GM18873 (cell line): ENCODE results near the gene ST6GALNAC5.

Experiments
- ATAC-seq: cut with Tn5 transposase; IDR thresholded peaks from one replicate; pipeline ENCODE4 v1.9.1; 2021; ENCODE audit warnings: mild to moderate bottlenecking, moderate library complexity, moderate number of reproducible peaks; ENCODE audit not compliant: unreplicated experiment, low FRiP score

The ST6GALNAC5 gene

DNA sequence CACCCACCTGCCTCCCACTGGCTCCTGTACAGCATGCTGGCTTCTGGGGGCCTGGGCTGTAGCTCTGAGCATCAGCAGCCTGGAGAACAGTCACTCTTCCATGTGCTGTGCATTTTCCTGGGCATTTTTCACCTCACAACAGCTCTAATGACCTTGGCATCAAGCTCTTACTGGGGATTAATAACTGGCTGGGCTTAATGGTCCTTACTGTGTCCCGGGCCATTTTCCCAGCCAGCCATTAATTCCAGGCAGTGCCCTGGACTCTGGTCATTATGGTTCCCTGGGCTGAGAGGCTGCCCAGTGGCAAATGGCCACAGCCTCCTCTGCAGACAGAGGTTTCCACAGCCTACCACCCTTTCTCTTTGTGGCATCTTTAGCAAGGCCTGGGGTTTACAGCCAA, 171.8 kb downstream of the ST6GALNAC5 start:
- no peak for ATAC-seq

DNA sequence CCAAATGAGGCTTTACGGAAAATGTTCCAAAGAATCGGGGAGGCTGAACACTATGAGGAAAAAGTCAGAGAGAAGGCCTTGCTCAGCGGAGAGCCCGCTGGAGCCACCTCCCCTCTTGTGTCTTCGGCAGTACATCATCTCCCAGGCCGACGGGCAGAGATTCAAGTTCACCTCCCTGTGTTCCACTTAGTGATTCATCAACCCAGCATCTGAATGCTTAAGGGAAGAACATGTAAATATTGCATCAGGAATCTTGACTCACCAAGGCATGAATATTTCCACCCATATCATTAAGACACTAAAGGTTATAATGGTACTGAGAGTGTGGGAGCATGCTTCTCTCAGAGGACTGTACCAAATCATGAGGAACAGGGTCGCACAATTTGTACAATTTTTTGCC, 172.5 kb downstream of the ST6GALNAC5 start:
- ATAC-seq, result no peak

DNA sequence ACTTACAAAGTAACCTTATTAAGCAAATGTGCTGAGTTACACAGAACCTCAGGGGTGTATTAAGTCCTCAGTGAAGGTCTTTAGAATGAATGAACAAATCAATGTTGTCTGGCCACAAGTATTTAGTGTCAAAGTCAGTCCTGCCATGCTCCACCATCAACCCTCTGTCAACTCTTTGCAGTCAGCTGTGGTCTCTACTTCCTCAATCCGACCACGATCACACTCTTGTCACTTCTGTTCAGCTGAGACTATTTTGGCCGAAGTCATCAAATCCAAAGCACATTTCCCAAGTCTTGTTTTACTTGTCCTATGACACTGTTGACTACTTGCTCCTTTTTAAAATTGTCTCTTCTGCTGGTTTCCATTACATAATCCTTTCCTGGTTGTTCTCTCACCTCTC, 173.5 kb downstream of the ST6GALNAC5 start:
- no peak for ATAC-seq

DNA sequence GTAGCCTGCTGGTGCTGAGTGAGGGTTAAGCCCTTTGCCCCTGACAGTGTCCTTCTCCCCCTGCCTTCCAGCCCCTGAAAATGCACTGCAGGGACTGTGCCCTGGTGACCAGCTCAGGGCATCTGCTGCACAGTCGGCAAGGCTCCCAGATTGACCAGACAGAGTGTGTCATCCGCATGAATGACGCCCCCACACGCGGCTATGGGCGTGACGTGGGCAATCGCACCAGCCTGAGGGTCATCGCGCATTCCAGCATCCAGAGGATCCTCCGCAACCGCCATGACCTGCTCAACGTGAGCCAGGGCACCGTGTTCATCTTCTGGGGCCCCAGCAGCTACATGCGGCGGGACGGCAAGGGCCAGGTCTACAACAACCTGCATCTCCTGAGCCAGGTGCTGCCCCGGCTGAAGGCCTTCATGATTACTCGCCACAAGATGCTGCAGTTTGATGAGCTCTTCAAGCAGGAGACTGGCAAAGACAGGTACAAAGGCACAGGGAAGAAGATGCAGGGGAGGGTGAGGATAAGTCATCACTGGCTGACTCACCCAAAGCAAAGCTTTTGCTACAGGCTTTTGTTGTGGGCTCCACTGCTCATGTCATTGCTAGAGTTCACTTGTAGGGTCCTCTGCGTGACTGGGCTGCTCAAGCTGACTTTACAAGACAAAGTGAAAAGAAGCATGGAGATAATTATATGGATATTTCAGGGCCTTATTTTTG, 177.0 kb downstream of the ST6GALNAC5 start:
- no peak for ATAC-seq

DNA sequence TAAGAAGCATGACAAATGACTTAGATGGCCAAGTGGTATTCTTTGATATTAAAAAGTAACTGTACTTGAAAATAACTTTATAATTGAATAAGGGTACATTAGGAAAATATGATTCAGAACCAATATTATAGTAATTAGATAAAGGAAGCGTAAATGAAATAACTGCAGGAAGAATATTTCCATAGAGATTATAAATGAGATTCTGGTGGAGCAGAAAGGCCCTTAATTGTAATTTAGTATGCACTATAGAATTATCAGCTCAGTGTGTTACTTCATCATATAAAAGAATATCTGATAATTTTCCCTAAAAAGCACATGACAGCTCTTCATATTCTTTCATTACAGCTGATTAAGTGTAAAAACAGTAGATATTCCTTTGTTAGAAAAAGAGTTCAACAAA, 180.3 kb downstream of the ST6GALNAC5 start:
- no peak for ATAC-seq

DNA sequence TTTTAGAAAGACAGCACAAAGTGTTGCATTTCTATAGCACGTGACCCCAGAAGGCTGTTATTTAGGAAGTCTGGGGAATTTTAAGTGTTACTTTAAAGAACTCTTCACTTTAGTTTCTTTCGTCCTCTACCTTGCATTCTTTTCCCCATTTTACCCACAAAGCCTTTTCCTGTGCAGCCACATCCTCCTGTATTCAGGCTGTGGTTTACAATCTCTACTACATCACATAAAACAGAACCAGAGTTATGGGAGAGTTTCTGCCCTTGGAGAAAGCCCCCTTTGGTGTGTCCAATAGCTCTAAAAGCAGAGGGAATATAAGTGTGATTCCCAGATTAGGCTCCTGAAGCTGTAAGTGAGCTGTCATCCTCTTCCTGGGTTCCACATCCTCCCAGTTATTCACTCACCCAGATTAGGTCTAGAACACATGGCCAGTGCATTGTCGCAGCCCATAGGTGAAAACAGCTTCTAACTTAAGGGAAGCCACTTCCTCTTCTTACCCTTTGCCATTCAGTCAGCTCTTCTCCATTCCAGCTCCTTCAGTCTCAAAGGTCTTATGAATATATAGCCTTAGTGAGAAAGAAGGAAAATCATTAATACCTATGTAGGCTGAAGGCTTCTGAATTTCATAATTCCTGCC, 180.8 kb downstream of the ST6GALNAC5 start:
- ATAC-seq, result no peak

DNA sequence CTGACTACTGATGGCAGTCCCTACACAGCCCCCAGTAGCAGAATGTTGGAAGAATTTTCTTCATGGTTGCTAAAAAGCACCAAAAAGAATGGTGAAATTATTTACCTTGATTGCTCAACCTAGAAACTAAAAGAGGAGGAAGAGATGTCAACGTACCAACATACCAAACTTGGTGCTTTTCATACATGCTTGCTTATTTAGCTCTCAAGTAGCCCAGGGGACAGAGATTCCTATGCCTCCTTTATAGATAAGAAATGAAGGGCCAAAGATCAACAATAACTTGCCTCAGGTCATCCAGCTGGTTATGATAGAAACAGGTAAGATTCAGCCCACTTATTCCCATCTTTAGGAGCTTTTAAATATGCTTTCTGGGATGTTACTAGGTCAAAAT, 181.3 kb downstream of the ST6GALNAC5 start:
- ATAC-seq, result no peak

DNA sequence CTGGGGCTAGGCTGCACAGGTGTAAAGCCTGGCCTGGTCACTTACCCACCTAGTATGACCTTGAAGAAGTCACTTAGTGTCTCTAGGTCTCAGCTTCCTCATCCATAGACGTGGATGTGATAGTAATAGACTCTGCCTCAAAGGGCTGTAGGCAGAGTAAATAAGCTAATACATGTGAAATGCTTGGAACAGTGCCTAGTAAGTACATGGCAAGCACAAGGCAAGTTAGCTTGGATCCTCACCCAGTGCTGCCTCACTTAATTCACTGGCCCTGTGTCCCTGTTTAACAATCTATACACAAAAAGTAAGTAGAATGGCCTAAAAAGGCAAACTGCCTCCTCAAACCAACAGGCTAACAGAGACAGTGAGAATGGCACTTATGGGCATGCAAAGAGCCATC, 184.1 kb downstream of the ST6GALNAC5 start:
- no peak for ATAC-seq

DNA sequence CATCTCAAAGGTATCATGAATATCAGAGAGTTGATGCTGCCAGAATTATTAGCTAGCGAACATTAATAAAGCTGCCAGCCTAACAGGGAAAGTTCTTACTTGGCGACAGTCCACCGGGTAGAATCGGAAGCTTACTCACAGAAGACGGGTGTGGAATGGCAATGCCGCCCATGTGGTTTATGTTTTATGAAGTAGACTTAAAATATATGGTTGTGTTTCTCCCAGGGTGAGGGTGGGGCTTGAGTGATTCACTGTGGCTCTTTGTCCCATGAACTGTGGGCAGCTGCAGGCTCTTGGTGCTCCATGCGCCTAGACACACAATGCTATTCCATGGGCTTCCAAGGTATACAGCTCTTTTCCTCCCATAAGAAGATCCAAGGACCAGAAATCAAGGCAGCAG, 189.2 kb downstream of the ST6GALNAC5 start:
- no peak for ATAC-seq

DNA sequence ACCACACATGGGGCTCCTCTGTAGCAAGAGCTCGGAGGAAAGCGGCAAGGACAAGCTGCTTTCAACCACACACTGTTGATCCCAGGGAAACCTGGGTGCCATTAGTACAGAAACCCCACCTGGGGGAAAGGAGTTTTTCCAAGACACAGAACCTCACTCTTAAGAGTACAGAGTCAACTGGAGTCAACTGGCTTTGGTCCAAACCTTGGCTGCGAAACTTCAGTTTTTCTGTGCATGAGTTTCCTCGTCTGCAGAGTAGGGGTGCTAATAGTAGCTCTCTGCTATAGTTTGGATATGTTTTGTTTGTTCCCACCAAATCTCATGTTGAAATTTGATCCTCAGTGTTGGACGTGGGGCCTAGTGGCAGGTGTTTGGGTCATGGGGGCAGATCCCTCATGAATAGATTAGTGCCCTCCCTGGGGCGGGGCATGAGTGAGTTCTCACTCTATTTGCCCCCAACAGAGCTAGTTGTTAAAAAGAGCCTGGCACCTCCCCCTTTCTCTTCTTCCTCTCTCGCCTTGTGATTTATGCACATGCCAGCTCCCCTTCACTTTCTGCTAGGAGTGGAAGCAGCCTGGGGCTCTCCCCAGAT, 190.8 kb downstream of the ST6GALNAC5 start:
- no peak for ATAC-seq

DNA sequence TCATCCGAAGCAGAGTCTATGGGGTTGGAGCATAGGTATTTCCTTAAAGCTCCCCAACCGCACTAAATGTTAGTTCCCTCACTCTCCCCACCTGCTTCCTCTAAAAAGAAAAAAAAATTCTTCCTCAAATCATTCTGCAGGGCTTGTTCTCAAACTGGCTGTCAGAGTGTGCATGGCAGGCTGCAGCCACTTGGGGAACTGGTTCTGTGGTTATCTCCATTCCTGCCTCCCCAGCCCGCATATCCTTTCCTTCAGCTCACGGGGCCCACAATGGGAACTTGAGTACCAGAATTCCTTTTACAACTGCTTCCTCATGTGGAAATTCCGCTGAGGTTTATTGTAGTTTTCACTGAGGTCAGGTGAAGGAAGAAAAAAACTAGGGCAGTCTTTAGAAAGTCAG, 192.7 kb downstream of the ST6GALNAC5 start:
- ATAC-seq, result no peak

DNA sequence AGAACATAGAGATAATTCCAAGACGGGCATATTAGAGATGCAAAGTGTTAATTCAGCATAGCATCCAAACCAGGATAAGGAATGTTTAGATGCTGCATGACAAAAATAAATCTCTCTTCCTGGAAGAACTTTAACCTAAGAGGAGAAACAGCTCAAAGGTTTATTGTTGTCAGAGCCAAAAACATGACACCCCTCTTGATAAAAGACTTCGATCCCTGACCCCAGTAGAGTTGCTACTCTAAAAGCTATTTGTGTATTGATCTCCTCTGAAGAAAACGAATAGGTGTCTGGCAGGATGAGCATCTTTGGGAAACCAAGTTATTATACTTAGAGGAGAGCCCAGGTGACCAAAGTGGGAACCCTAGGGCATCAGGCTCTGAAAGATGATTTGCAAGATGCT, 193.9 kb downstream of the ST6GALNAC5 start:
- ATAC-seq, result no peak

DNA sequence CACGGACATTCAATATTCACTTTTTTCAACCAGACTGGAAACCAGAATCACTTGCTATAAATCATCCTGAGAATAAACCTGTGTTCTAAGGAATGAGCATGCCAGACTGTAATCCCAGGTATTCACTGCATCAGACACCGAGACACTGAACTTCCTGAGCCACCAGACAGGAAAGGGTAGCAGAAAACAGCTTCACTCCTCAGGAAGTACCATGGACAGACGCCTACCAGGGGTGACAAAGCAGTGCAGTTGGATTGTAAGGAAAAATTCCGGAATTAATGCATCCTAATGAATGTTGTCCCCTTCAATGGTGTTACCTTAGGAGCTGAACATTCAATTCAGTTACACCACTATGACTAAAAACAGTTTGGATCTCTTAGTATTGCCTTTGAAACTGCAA, 195.8 kb downstream of the ST6GALNAC5 start:
- no peak for ATAC-seq

DNA sequence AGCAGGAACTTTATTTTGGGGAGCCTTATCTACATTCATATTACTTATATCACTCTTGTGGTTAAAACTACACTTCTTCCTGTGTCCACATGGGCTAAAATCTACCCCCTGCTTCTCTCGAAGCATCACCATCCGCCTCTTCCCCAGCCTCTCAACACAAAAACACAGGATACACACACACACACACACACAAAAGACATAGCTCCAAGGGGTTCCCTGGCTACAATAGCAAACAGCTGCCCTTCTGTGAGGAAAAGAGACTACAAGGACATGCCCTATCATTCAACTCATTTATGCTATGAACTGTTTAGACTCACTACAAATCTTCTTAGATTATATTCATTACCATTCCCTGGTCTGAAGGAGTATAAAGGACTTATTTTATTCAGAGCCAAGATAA, 197.0 kb downstream of the ST6GALNAC5 start:
- no peak for ATAC-seq

DNA sequence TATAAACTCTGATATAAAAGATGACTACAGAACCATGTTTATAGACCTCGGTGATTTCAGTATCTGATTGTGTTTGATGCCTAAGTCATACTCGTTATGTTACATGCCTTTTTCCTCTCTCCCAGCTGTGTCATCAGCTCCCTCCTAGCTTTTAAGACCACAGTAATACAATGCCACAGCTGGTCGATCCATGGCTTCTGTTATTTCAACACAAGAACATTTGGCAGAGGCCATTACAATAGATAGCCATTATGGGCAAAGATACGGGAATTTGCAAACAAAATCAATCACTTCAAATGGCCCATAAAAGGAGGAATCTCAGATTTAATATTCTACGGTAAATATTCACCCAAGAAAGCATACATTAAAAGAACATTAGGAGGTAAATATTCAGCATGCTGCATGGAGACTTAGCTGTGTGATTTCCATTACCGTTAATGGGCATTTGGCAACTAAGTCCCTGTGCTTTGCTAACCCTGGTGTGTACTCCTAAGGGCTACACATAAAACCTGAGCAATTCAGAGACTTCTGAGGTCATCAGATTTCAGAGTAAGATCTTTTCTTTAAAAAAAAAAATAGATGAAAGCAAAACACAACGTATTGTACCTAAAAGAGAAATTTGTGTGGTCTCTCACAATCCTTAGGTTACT, 198.5 kb downstream of the ST6GALNAC5 start:
- no peak for ATAC-seq

DNA sequence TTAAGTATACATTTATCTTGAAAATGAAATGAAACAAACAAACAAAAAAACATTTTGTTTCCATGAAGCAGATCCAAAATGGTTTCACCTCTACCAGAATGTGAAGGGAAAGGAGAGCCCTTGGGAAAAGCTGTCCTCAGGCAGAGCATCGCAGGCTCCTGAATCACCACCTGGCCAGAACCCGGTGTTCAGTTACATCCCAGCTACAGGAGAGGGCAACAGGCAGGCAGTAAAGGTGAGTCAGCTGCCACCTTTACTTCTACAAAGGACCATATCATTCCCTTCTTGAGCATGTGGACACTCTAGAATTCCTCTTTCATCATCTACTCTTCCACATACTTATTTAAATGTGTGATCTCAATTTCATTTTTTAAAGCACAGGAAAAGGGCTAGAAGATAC, 200.7 kb downstream of the ST6GALNAC5 start:
- no peak for ATAC-seq

DNA sequence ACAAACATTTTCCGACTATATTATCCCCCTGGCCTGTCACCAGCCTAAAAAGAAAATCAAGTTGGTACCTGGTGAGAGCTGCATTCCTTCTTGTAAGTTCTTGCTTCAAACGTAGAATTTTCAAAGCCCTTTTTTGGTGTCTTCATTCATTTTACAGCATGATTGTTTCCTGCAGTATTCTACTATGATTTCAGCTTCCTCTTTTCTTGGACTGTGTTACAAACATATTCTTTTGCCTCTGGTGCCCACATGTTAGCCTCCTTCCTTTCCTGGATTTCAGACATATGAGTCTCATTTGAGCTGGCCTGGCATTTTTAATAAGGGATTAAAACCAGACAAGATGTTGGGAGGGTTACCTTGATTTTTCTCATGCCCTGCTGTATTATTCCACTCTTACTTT, 209.5 kb downstream of the ST6GALNAC5 start:
- ATAC-seq, result no peak

DNA sequence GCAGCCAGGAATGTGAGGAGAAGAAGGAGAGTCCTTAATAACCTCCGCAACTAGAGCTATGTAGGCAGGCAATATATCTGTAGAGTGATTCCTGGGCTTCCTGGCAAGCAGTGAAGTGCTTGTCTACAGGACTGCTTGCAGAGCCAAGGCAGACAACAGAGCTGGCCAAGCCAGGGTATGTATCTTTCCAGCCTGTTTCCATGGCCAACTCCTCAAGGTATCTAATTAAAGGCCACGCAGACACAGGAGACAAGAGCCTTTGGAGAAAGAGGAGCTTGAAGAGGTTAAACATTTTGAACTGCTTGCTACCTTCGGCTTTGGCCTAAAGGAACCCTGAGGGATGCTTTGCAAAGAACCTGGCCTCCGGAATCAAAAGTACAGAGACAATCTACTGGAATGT, 214.6 kb downstream of the ST6GALNAC5 start:
- ATAC-seq, result no peak

DNA sequence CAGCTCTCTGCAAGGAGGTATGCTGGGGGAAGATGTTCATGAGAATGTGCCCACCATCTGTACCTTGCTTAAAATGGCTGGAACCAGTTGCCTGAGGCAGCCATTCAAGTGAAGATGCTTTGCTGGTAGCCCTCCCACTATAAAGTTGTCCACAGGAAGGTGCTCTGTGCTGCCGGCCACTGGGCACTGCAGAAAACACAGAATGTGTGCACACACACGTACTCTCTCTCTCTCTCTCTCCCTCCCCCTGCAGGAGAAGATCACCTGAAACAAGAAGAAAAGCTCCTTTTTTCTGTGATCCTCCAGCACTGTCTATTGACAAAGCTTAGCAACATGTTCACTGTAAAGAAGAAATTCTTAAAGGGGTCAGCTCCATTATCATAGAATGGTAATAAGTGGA, 217.2 kb downstream of the ST6GALNAC5 start:
- no peak for ATAC-seq

DNA sequence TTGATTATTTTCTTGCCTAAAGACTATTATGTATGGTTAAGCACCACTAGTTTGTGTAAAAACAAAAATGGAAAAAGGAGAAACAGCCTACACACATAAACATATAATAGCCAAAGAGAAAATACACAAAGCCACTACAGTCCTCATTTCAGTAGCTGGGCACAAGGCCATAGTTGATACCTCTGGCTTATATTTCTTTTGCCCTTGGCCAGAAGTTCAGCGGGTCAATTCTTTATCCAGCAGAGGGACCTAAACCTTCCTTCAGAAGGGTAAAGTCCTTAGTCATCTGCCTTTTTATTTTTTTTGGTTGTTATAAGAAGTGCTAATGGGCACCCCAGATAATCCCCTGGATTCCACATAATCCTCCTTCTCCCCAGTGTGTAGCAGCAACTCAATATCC, 217.8 kb downstream of the ST6GALNAC5 start:
- no peak for ATAC-seq

DNA sequence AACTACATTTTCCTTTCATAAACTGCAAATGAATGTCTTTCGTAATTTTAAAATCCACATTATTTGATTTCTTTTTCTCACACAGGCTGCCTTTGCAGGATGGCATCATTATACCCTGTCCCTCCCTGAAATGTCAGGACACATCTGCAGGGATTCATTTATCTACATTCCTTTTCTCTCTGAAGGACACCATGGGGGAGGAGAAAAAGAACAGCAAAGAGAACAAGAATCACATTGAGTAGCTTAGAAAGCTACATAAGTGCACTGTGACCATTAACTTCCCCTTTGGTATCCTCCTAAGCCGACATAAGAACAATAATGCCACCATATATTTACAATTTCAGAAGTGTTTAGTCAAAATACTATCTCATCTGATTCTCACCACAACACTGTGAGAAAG, 222.5 kb downstream of the ST6GALNAC5 start:
- no peak for ATAC-seq

DNA sequence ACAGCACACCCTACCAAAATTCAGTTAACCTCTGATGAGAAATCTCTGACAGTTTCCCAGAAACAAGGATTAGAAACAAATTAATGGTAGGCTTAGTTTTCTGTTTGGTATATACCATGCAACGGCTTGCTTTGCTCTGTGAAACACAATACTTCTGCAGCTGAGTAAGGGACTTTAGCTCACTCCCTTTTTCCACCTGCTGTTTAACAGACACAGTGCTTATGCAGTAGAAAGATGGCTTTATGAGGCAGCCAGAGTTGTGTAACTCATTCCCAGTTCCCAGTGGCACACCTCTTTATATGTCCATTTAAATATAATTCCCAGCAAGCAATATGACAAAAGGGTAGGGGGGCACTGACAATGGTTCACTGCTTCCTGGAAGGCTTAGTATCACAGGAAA, 228.0 kb downstream of the ST6GALNAC5 start:
- ATAC-seq, result no peak
